A549 treated with RU486 at 1 μM for 4 hours (cell line): ENCODE data around the gene CCL7. TPM values are rescaled to one million over a fixed set of nuclear protein-coding genes. Genes with fewer than 3 reads are reported as not detected.

Experiments
- total RNA-seq: library from RNA; stranded (reverse); fragments of 200-300 nt; extraction: Qiagen RNA extraction; gene quantifications from 5 replicates; pipeline ENCODE4 v1.2.3, GENCODE V29; 2022; ENCODE audit warnings: low read depth

The CCL7 gene
- total RNA-seq = 0.24 to 0.69 TPM (median 0.26 TPM) in 5 replicates

GRCh38 chr17:34269969-34270368, at the start of gene CCL7:
TSS of gene CCL7 (plus strand) at chr17:34270221. CDS start at chr17:34270291, 70 bp downstream.

GRCh38 chr17:34254651-34255380, 15.2 kb upstream of the CCL7 start, which contains the start of gene CCL2:
TSS of gene CCL2 (plus strand) at chr17:34255285. CDS start at chr17:34255350, 65 bp downstream.

DNA sequence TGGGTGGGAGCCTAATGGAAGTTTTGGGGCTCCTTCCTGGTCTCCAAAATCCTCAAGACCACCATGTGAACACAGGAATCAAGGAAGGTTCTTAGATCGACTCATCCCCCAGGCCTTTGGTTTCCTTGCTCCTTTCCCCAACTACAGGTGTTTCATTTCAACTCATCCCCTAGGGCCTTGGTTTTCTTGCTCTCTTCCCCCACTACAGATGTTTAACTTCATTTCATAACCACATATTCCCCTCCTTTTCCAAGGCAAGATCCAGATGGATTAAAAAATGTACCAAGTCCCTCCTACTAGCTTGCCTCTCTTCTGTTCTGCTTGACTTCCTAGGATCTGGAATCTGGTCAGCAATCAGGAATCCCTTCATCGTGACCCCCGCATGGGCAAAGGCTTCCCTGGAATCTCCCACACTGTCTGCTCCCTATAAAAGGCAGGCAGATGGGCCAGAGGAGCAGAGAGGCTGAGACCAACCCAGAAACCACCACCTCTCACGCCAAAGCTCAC, 15.3 kb downstream of the CCL7 start, which contains the start of gene CCL11:
Gene CCL11 (plus strand): TSS at position 457 of the 507 bp plus-strand sequence. CDS start 67 bp downstream, outside the sequence.

GRCh38 chr17:34319039-34319483, 49.0 kb downstream of the CCL7 start, which contains the start of gene CCL8:
TSS of gene CCL8 (plus strand) at chr17:34319435. CDS start at chr17:34319502, 67 bp downstream.

Other genes with a start within 250 kb of the CCL7 start
- 30.2 to 48.2 TPM (median 35.8 TPM) in 5 replicates for gene CCL2, start 14.9 kb upstream of the CCL7 start, total RNA-seq
- not detected in 5 replicates for gene CCL11, start 15.5 kb downstream of the CCL7 start, total RNA-seq
- gene CCL8, start 49.2 kb downstream of the CCL7 start, total RNA-seq = not detected in 5 replicates
- gene CCL13, start 86.3 kb downstream of the CCL7 start, total RNA-seq = not detected in 5 replicates
- gene CCL1, start 93.0 kb downstream of the CCL7 start, total RNA-seq = not detected in 5 replicates